Activated T-cell treated with anti-CD3 and anti-CD28 coated beads, Interleukin-2, amount 50 U/mL, for 72 hours (primary cell): ENCODE results near the gene CXorf38. TPM values are rescaled to one million over a fixed set of nuclear protein-coding genes. Genes with fewer than 3 reads are reported as not detected.

Source experiments
- ATAC-seq, 2 donors: fragments of 150-1000 bp; cut with Tn5 transposase; replicated peaks in 1 of 2; 2 replicates each; pipeline ENCODE4 v1.10.0; 2021; ENCODE audit warnings: moderate library complexity in 2 of 2, mild to moderate bottlenecking in 1 of 2
- DNase-seq, 2 donors: peaks; one replicate each; pipeline ENCODE4 v3.0.0; 2021 to 2022; ENCODE audit warnings: mixed read lengths in 1 of 2
- H3K27ac Mint-ChIP-seq: one replicate; pipeline ENCODE4 v1.8.0; 2022; ENCODE audit warnings: mild to moderate bottlenecking, moderate library complexity, mixed read lengths
- H3K27me3 Mint-ChIP-seq: one replicate; pipeline ENCODE4 v1.8.0; 2022; ENCODE audit warnings: low read depth, mixed read lengths
- H3K36me3 Mint-ChIP-seq, 2 donors: one replicate each; pipeline ENCODE4 v1.8.0; 2022; ENCODE audit warnings: mixed read lengths in 2 of 2, mild to moderate bottlenecking in 1 of 2; ENCODE audit not compliant: insufficient read depth in 2 of 2
- H3K4me1 Mint-ChIP-seq: one replicate; pipeline ENCODE4 v1.8.0; 2022; ENCODE audit warnings: low read depth, mixed read lengths
- H3K4me3 Mint-ChIP-seq, 2 donors: one replicate each; pipeline ENCODE4 v1.8.0; 2022; ENCODE audit warnings: mild to moderate bottlenecking in 2 of 2, mixed read lengths in 2 of 2, moderate library complexity in 2 of 2
- H3K9me3 Mint-ChIP-seq, 2 donors: one replicate each; pipeline ENCODE4 v1.8.0; 2022; ENCODE audit warnings: mixed read lengths in 2 of 2
- total RNA-seq, 2 donors: library from RNA; stranded (reverse); gene quantifications; one replicate each; pipeline ENCODE4 v1.2.3, GENCODE V29; 2022

Gene CXorf38
- total RNA-seq, 2 donors from 2014 or later: 25.0 to 33.3 TPM

GRCh38 chrX:40578039-40578695, 69.2 kb downstream of the CXorf38 start:
- H3K9me3 Mint-ChIP-seq: no peaks in the 10 kb centered on the region
- H3K36me3 Mint-ChIP-seq: peaks cover 0 to 1% of the 10 kb centered on the region in 2 donors
- no peak overlapping the region for H3K27ac Mint-ChIP-seq
- H3K4me3 Mint-ChIP-seq: no peak overlapping the region
- ATAC-seq: no peak
- no peak for DNase-seq
- H3K27me3 Mint-ChIP-seq: peaks cover 43% of the 10 kb centered on the region
- H3K4me1 Mint-ChIP-seq: peaks cover 19% of the 10 kb centered on the region

Other genes with a start within 250 kb of the CXorf38 start
- 10 to 100 TPM; 50.5 to 58.4 TPM for gene ATP6AP2, start 66.6 kb downstream of the CXorf38 start, total RNA-seq
- not detected for gene MPC1L, start 24.1 kb downstream of the CXorf38 start, total RNA-seq
- 10 to 100 TPM; 47.1 to 54.9 TPM for gene MED14, start 88.0 kb upstream of the CXorf38 start, total RNA-seq